HCT116 (cell line): ENCODE results near the gene ADGRL3. TPM values are rescaled to one million over a fixed set of nuclear protein-coding genes. Genes with fewer than 3 reads are reported as not detected.

Source experiments
- ATAC-seq: fragments of 200-7000 bp; cut with Tn5 transposase; 2 replicates; pipeline ENCODE4 v1.9.1; 2020; ENCODE audit warnings: mild to moderate bottlenecking, moderate library complexity
- BruUV-seq: library from RNA; stranded (reverse); fragments of 400-500 nt; replicated peaks from 2 replicates; lab custom pipeline; 2021; lab: Mats Ljungman, UMichigan
- CTCF ChIA-PET: fragments of 300-600 bp; sonication (Branson Sonifier 250); formaldehyde crosslinking; loops from one replicate; lab custom pipeline; 2021; ENCODE audit warnings: antibody characterized with exemption; lab: Charles Lee
- POLR2A ChIA-PET: fragments of 300-600, 350-600 bp; sonication (Branson Sonifier 250); formaldehyde crosslinking; loops from one replicate; lab custom pipeline; 2021; ENCODE audit warnings: antibody characterized with exemption; lab: Charles Lee
- RAD21 ChIA-PET, 2 experiments: fragments of 300-600 bp; sonication (Branson Sonifier 250); formaldehyde crosslinking; loops; one replicate each; lab custom pipeline; 2023; ENCODE audit warnings: low total read pairs in 2 of 2; ENCODE audit not compliant: uncharacterized antibody in 2 of 2, unreplicated experiment in 2 of 2, low non-redundant PET in 1 of 2; lab: Charles Lee
- DNase-seq: peaks from one replicate; pipeline ENCODE4 v3.0.0-alpha.2; 2010; ENCODE audit warnings: low read depth, low spot score
- H2AFZ ChIP-seq: fragments of 200-600 bp; shearing (Covaris generic), sonication (generic); 2 replicates; pipeline ENCODE4 v1.6.1; 2017; ENCODE audit warnings: low read depth, mixed run types, mixed read lengths, antibody characterized with exemption, low read length; ENCODE audit not compliant: poor library complexity, severe bottlenecking
- H3K27ac ChIP-seq: 2 replicates; pipeline ENCODE4 v1.5.1; 2012; ENCODE audit warnings: low read depth, low read length
- H3K27me3 ChIP-seq: fragments of 200-600 bp; sonication (generic); 2 replicates; pipeline ENCODE4 v1.6.1; 2016; ENCODE audit warnings: mixed run types, low read length, mixed read lengths; ENCODE audit not compliant: insufficient read depth
- H3K36me3 ChIP-seq, 2 experiments: fragments of 200-500 bp in 1 of 2; fragments of 200-600 bp in 1 of 2; sonication (Bioruptor generic) in 1 of 2; sonication (generic) in 1 of 2; 2 replicates each; pipeline versions ENCODE4 v1.5.1 to v1.6.1; 2014 to 2016; ENCODE audit warnings: low read length in 2 of 2, inconsistent platforms in 1 of 2, mixed read lengths in 1 of 2, mixed run types in 1 of 2; ENCODE audit not compliant: insufficient read depth in 2 of 2, control insufficient read depth in 1 of 2
- H3K4me1 ChIP-seq, 2 experiments: fragments of 200-600 bp in 1 of 2; sonication (generic) in 1 of 2; 2 replicates each; pipeline versions ENCODE4 v1.5.1 to v1.6.1; 2012 to 2017; ENCODE audit warnings: low read length in 2 of 2, inconsistent platforms in 1 of 2, mild to moderate bottlenecking in 1 of 2, mixed read lengths in 1 of 2, mixed run types in 1 of 2, moderate library complexity in 1 of 2; ENCODE audit not compliant: insufficient read depth in 2 of 2, control insufficient read depth in 1 of 2
- H3K4me2 ChIP-seq: fragments of 200-600 bp; sonication (generic); 2 replicates; pipeline ENCODE4 v1.6.1; 2017; ENCODE audit warnings: mixed run types, low read length, mixed read lengths
- H3K4me3 ChIP-seq, 2 experiments: fragments of 200-600 bp in 1 of 2; sonication (generic) in 1 of 2; replicated peaks in 1 of 2; 2 replicates each; pipeline ENCODE4 v1.5.1; 2011 to 2016; ENCODE audit warnings: low read length in 2 of 2, control low read depth in 1 of 2, low read depth in 1 of 2, mild to moderate bottlenecking in 1 of 2, mixed read lengths in 1 of 2, mixed run types in 1 of 2
- H3K79me2 ChIP-seq: fragments of 200-600 bp; sonication (generic); 2 replicates; pipeline ENCODE4 v1.6.1; 2017; ENCODE audit warnings: mild to moderate bottlenecking, mixed run types, low read length, moderate library complexity, mixed read lengths; ENCODE audit not compliant: insufficient read depth
- H3K9ac ChIP-seq: fragments of 200-600 bp; sonication (generic); 2 replicates; pipeline ENCODE4 v1.6.1; 2016; ENCODE audit warnings: low read length, mixed read lengths
- H3K9me2 ChIP-seq: fragments of 200-600 bp; sonication (generic), shearing (Covaris generic); 2 replicates; pipeline ENCODE4 v1.6.1; 2017; ENCODE audit warnings: mixed run types, mild to moderate bottlenecking, moderate library complexity; ENCODE audit not compliant: insufficient read depth
- H3K9me3 ChIP-seq, 2 experiments: fragments of 200-500 bp in 1 of 2; fragments of 200-600 bp in 1 of 2; sonication (Bioruptor generic) in 1 of 2; sonication (generic) in 1 of 2; 2 replicates each; pipeline ENCODE4 v1.6.1; 2014 to 2017; ENCODE audit warnings: low read length in 2 of 2, mixed read lengths in 2 of 2, inconsistent platforms in 1 of 2, low read depth in 1 of 2, mild to moderate bottlenecking in 1 of 2, mixed run types in 1 of 2, moderate library complexity in 1 of 2; ENCODE audit not compliant: control insufficient read depth in 1 of 2, insufficient read depth in 1 of 2
- H4K20me1 ChIP-seq: fragments of 200-600 bp; sonication (generic), shearing (Covaris generic); 2 replicates; pipeline ENCODE4 v1.6.1; 2017; ENCODE audit warnings: mixed run types, mild to moderate bottlenecking, moderate library complexity; ENCODE audit not compliant: insufficient read depth
- CBX3 ChIP-seq: IDR thresholded peaks from 2 replicates; pipeline ENCODE4 v1.6.1; 2012; ENCODE audit warnings: low read depth
- EZH2 ChIP-seq: fragments of 200-600 bp; sonication (generic); IDR thresholded peaks from 2 replicates; pipeline ENCODE4 v1.6.1; 2017; ENCODE audit warnings: antibody characterized with exemption, mixed run types
- MAX ChIP-seq: IDR thresholded peaks from 2 replicates; pipeline ENCODE4 v1.6.1; 2012
- POLR2A ChIP-seq: IDR thresholded peaks from 2 replicates; pipeline ENCODE4 v1.7.0; 2011; ENCODE audit warnings: borderline replicate concordance; ENCODE audit not compliant: insufficient read depth, insufficient read length; ENCODE audit errors: extremely low read depth
- RAD21 ChIP-seq: IDR thresholded peaks from 2 replicates; pipeline ENCODE4 v1.6.1; 2012; ENCODE audit warnings: low read depth, mild to moderate bottlenecking
- REST ChIP-seq: IDR thresholded peaks from 2 replicates; pipeline ENCODE4 v1.6.1; 2012; ENCODE audit warnings: low read depth
- SIN3A ChIP-seq: IDR thresholded peaks from 2 replicates; pipeline ENCODE4 v1.6.1; 2012; ENCODE audit warnings: low read depth
- SP1 ChIP-seq: IDR thresholded peaks from 2 replicates; pipeline ENCODE4 v1.6.1; 2012; ENCODE audit warnings: low read depth
- TCF7L2 ChIP-seq: IDR thresholded peaks from 2 replicates; pipeline ENCODE4 v1.7.0; 2011; ENCODE audit warnings: borderline replicate concordance, inconsistent platforms; ENCODE audit not compliant: insufficient read depth, insufficient read length; ENCODE audit errors: extremely low read depth
- YY1 ChIP-seq: IDR thresholded peaks from 2 replicates; pipeline ENCODE4 v1.6.1; 2011; ENCODE audit warnings: low read length, low read depth, moderate library complexity, mild to moderate bottlenecking; ENCODE audit not compliant: insufficient replicate concordance; ENCODE audit errors: extremely low read depth
- ZFX ChIP-seq: fragments of 450-650 bp; IDR thresholded peaks from 2 replicates; pipeline ENCODE4 v1.6.1; 2017
- intact Hi-C: fragments of 100-400 bp; cut with micrococcal nuclease; formaldehyde crosslinking; loops from 2 replicates; pipeline ENCODE4 v1.10.0; 2022
- total RNA-seq: library from RNA; stranded (reverse); gene quantifications from one replicate; pipeline ENCODE4 v1.2.1, GENCODE V29; 2021; ENCODE audit not compliant: unreplicated experiment

Gene ADGRL3
- total RNA-seq, 1 experiment from 2014 or later = not detected

DNA sequence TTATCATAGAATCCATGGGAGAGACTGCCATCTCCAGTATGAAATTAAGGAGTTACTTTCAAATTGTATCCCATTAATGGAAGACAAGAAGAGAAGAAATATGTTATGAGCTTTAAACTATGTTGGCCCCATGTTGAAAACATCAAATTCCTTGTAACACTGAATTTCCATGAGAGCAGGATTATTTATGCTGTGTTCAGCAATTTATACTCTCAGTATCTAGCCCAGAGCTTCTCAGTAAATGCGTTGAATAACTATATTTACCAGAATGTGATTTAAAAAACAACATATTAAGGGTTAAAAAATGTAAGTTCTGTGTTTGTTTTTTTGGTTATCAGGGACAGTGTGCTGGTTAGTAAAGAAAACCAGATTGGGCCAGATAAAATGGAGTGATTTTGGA, 74.2 kb downstream of the ADGRL3 start:
- ChIA-PET RAD21 (no interaction called here), POLR2A (no interaction called here), CTCF (no interaction called here)
- ATAC-seq (no peak), DNase-seq (no peak)
- Histone ChIP-seq H3K27ac (no peak overlapping the region), H3K27me3 (no peaks in the 10 kb centered on the region), H3K9ac (no peak overlapping the region), H2AFZ (no peak overlapping the region), H3K9me3 (peaks cover 14 to 15% of the 10 kb centered on the region in 2 experiments; a peak in 2 of 4 replicates), H3K36me3 (no peaks in the 10 kb centered on the region), H3K9me2 (no peaks in the 10 kb centered on the region), H3K79me2 (no peaks in the 10 kb centered on the region), H3K4me1 (no peaks in the 10 kb centered on the region), H3K4me3 (no peak overlapping the region), H4K20me1 (no peaks in the 10 kb centered on the region), H3K4me2 (no peak overlapping the region)
- intact Hi-C loops = no loop called here
- TF ChIP-seq RAD21 (no peak), YY1 (no peak), REST (no peak), POLR2A (no peak)
- no TSS peak for BruUV-seq

- no peak overlapping the region for H3K9ac ChIP-seq
- no peak overlapping the region for H3K4me2 ChIP-seq
- H3K27me3 ChIP-seq = no peaks in the 10 kb centered on the region
- no peaks in the 10 kb centered on the region for H3K36me3 ChIP-seq
- BruUV-seq = no TSS peak
- H3K4me3 ChIP-seq = no peak overlapping the region
- H2AFZ ChIP-seq = no peak overlapping the region
- TF ChIP-seq EZH2 (no peak), SP1 (no peak), CBX3 (no peak), ZFX (no peak), TCF7L2 (no peak), MAX (no peak), POLR2A (no peak), SIN3A (no peak)
- peaks cover 14 to 15% of the 10 kb centered on the region in 2 experiments; a peak in 2 of 4 replicates for H3K9me3 ChIP-seq
- intact Hi-C loops = no loop called here
- no peaks in the 10 kb centered on the region for H3K4me1 ChIP-seq
- no peaks in the 10 kb centered on the region for H3K9me2 ChIP-seq
- H4K20me1 ChIP-seq = no peaks in the 10 kb centered on the region
- ATAC-seq = no peak
- no peaks in the 10 kb centered on the region for H3K79me2 ChIP-seq
- no peak for DNase-seq
- no peak overlapping the region for H3K27ac ChIP-seq
- ChIA-PET POLR2A (no interaction called here), RAD21 (no interaction called here), CTCF (no interaction called here)
Observed at GRCh38 chr4:61275241-61275640, 75.1 kb downstream of the ADGRL3 start.
